LHCN-M2 (cell line): ENCODE results near the gene GAL3ST1. TPM values are rescaled to one million over a fixed set of nuclear protein-coding genes. Genes with fewer than 3 reads are reported as not detected.

Source experiments
- DNase-seq: peaks from one replicate; pipeline ENCODE4 v3.0.0-alpha.2; 2012; ENCODE audit warnings: low read depth
- total RNA-seq: library from RNA; depleted of rRNA; stranded (reverse); fragments of >200 nt; gene quantifications from 2 replicates; pipeline ENCODE4 v1.2.3, GENCODE V29; 2014; rRNA removed

Gene GAL3ST1
- total RNA-seq, 1 experiment from 2014 or later, result not detected

GRCh38 chr22:30535182-30535581 lies 39.3 kb downstream of the GAL3ST1 start:
- no peak for DNase-seq

GRCh38 chr22:30531651-30532608 lies 42.5 kb downstream of the GAL3ST1 start:
- no peak for DNase-seq

- DNase-seq, result no peak
Measured at GRCh38 chr22:30526656-30527055, 47.8 kb downstream of the GAL3ST1 start.

- DNase-seq, result no peak
Measured at GRCh38 chr22:30523646-30524489, 50.6 kb downstream of the GAL3ST1 start.

GRCh38 chr22:30521368-30522156 lies 52.9 kb downstream of the GAL3ST1 start:
- no peak for DNase-seq

- DNase-seq, result no peak
Measured at GRCh38 chr22:30519842-30520425, 54.5 kb downstream of the GAL3ST1 start.

GRCh38 chr22:30516731-30517130 lies 57.7 kb downstream of the GAL3ST1 start:
- DNase-seq, result no peak

- no peak for DNase-seq
Measured at GRCh38 chr22:30516273-30516672, 58.2 kb downstream of the GAL3ST1 start.

- DNase-seq, result no peak
Measured at GRCh38 chr22:30514252-30514651, 60.2 kb downstream of the GAL3ST1 start.

- DNase-seq, result no peak
Measured at GRCh38 chr22:30513462-30513861, 61.0 kb downstream of the GAL3ST1 start.

- DNase-seq, result no peak
Measured at GRCh38 chr22:30511911-30512310, 62.6 kb downstream of the GAL3ST1 start.

GRCh38 chr22:30511109-30511508 lies 63.4 kb downstream of the GAL3ST1 start:
- DNase-seq, result no peak

GRCh38 chr22:30508216-30508615 lies 66.2 kb downstream of the GAL3ST1 start:
- no peak for DNase-seq

GRCh38 chr22:30507670-30508069 lies 66.8 kb downstream of the GAL3ST1 start:
- DNase-seq, result no peak

- no peak for DNase-seq
Measured at GRCh38 chr22:30506507-30506968, 67.9 kb downstream of the GAL3ST1 start.

Other genes starting within 250 kb of the GAL3ST1 start
- gene TBC1D10A, start 247.7 kb downstream of the GAL3ST1 start, total RNA-seq, result 21.6 and 27.6 TPM in 2 replicates
- 37.6 and 77.7 TPM in 2 replicates for gene SF3A1, start 217.8 kb downstream of the GAL3ST1 start, total RNA-seq
- gene CCDC157, start 217.7 kb downstream of the GAL3ST1 start, total RNA-seq, result 2.6 and 3.2 TPM in 2 replicates
- 36.0 and 39.5 TPM in 2 replicates for gene RNF215, start 187.3 kb downstream of the GAL3ST1 start, total RNA-seq
- 34.8 and 40.8 TPM in 2 replicates for gene SEC14L2, start 177.6 kb downstream of the GAL3ST1 start, total RNA-seq
- gene MTFP1, start 148.9 kb downstream of the GAL3ST1 start, total RNA-seq, result 30.0 and 32.2 TPM in 2 replicates
- gene SEC14L3, start 102.6 kb downstream of the GAL3ST1 start, total RNA-seq, result not detected in 2 replicates
- gene SEC14L4, start 69.0 kb downstream of the GAL3ST1 start, total RNA-seq, result 0.13 TPM in 1 of 2 replicates, not detected in the other
- gene SEC14L6, start 27.9 kb downstream of the GAL3ST1 start, total RNA-seq, result not detected in 2 replicates
- gene PES1, start 17.2 kb upstream of the GAL3ST1 start, total RNA-seq, result 98.0 and 112 TPM in 2 replicates
- 13.1 and 26.6 TPM in 2 replicates for gene TCN2, start 32.5 kb upstream of the GAL3ST1 start, total RNA-seq
- gene SLC35E4, start 61.1 kb upstream of the GAL3ST1 start, total RNA-seq, result 40.2 and 42.6 TPM in 2 replicates
- 6.8 and 11.9 TPM in 2 replicates for gene DUSP18, start 93.2 kb upstream of the GAL3ST1 start, total RNA-seq
- gene OSBP2, start 120.2 kb upstream of the GAL3ST1 start, total RNA-seq, result 18.7 and 24.4 TPM in 2 replicates